GM12878 (cell line): ENCODE measurements around the gene SLC35B4. TPM values are rescaled to one million over a fixed set of nuclear protein-coding genes. Genes with fewer than 3 reads are reported as not detected.

Experiments
- ATAC-seq: fragments of 200-7000 bp; cut with Tn5 transposase; 3 replicates; pipeline ENCODE4 v1.9.1; 2020; ENCODE audit warnings: mild to moderate bottlenecking, moderate library complexity
- BruUV-seq: library from RNA; stranded (reverse); fragments of 400-500 nt; replicated peaks from 2 replicates; lab custom pipeline; 2021; lab: Mats Ljungman, UMichigan
- CTCF ChIA-PET: fragments of 300-600 bp; sonication (Branson Sonifier 250); formaldehyde crosslinking; extraction: SDS; loops from one replicate; lab custom pipeline; 2021; ENCODE audit warnings: inconsistent platforms; lab: Yijun Ruan, JAX
- POLR2A ChIA-PET: fragments of 350-600 bp; formaldehyde crosslinking; extraction: SDS; loops from one replicate; lab custom pipeline; 2021; ENCODE audit warnings: inconsistent platforms; lab: Charles Lee
- RAD21 ChIA-PET: fragments of 300-600 bp; sonication (Branson Sonifier 250); formaldehyde crosslinking; loops from one replicate; lab custom pipeline; 2023; ENCODE audit warnings: antibody characterized with exemption; ENCODE audit not compliant: unreplicated experiment; lab: Charles Lee
- SMC1A ChIA-PET: fragments of 300-600 bp; sonication (Branson Sonifier 250); formaldehyde crosslinking; loops from one replicate; lab custom pipeline; 2023; ENCODE audit not compliant: unreplicated experiment, uncharacterized antibody; lab: Charles Lee
- DNase-seq: peaks from one replicate; pipeline ENCODE4 v3.0.0-alpha.2; 2011; ENCODE audit warnings: low read depth, low spot score
- FAIRE-seq: peaks from 3 replicates; lab custom pipeline; 2011; peaks lifted over from hg19 to GRCh38; lab: Jason Lieb, UNC
- H2AFZ ChIP-seq: 2 replicates; pipeline ENCODE4 v1.6.0; 2011; ENCODE audit warnings: low read depth, low read length, control low read depth; ENCODE audit not compliant: control insufficient read depth
- H3K27ac ChIP-seq: 2 replicates; pipeline ENCODE4 v1.5.1; 2011; ENCODE audit warnings: control low read depth; ENCODE audit not compliant: control insufficient read depth, insufficient read depth
- H3K27me3 ChIP-seq, 2 experiments: replicated peaks in 1 of 2; 2 replicates each; pipeline versions ENCODE4 v1.6.0 to v1.6.1; 2011; ENCODE audit warnings: low read length in 1 of 2; ENCODE audit not compliant: control insufficient read depth in 2 of 2, insufficient read depth in 2 of 2
- H3K36me3 ChIP-seq, 2 experiments: 2 replicates each; pipeline ENCODE4 v1.5.1; 2011; ENCODE audit warnings: low read length in 1 of 2; ENCODE audit not compliant: control insufficient read depth in 2 of 2, insufficient read depth in 2 of 2
- H3K4me1 ChIP-seq: 2 replicates; pipeline ENCODE4 v1.6.1; 2011; ENCODE audit warnings: mild to moderate bottlenecking, low read length, moderate library complexity, mixed read lengths; ENCODE audit not compliant: control insufficient read depth, insufficient read depth
- H3K4me2 ChIP-seq: 2 replicates; pipeline ENCODE4 v1.6.0; 2011; ENCODE audit warnings: control low read depth; ENCODE audit not compliant: control insufficient read depth, insufficient read depth
- H3K4me3 ChIP-seq: fragments of 200-600 bp; sonication (generic); 2 replicates; pipeline ENCODE4 v1.5.1; 2016
- H3K79me2 ChIP-seq: 2 replicates; pipeline ENCODE4 v1.6.0; 2011; ENCODE audit warnings: low read length; ENCODE audit not compliant: control insufficient read depth, insufficient read depth
- H3K9ac ChIP-seq: 2 replicates; pipeline ENCODE4 v1.8.0; 2011; ENCODE audit warnings: low read length, control low read depth, mixed read lengths; ENCODE audit not compliant: control insufficient read depth, insufficient read depth
- H3K9me3 ChIP-seq: replicated peaks from 3 replicates; pipeline ENCODE4 v1.5.1; 2011; ENCODE audit warnings: mild to moderate bottlenecking, low read length; ENCODE audit not compliant: control insufficient read depth, insufficient read depth
- H4K20me1 ChIP-seq: 2 replicates; pipeline ENCODE4 v1.6.0; 2011; ENCODE audit not compliant: control insufficient read depth, insufficient read depth
- BACH1 ChIP-seq: fragments of 450-650 bp; IDR thresholded peaks from 2 replicates; pipeline ENCODE4 v1.6.1; 2017; ENCODE audit warnings: mild to moderate bottlenecking, borderline replicate concordance
- DPF2 ChIP-seq: fragments of 450-650 bp; IDR thresholded peaks from 2 replicates; pipeline ENCODE4 v1.6.1; 2017; ENCODE audit warnings: mild to moderate bottlenecking
- ETV6 ChIP-seq, 2 experiments: fragments of 450-650 bp in 1 of 2; IDR thresholded peaks in 1 of 2; conservative IDR thresholded peaks in 1 of 2; 2 replicates each; pipeline ENCODE4 v1.6.1; 2014; ENCODE audit warnings: antibody characterized with exemption in 1 of 2, borderline replicate concordance in 1 of 2, low read depth in 1 of 2, mild to moderate bottlenecking in 1 of 2, moderate library complexity in 1 of 2
- FOXK2 ChIP-seq: fragments of 450-650 bp; IDR thresholded peaks from 2 replicates; pipeline ENCODE4 v1.6.1; 2017; ENCODE audit warnings: mild to moderate bottlenecking, moderate library complexity
- STAT1 ChIP-seq: fragments of 450-650 bp; conservative IDR thresholded peaks from 2 replicates; pipeline ENCODE4 v1.6.1; 2014; ENCODE audit warnings: antibody characterized with exemption, mild to moderate bottlenecking
- in situ Hi-C: fragments of 300-500 bp; cut with MboI; formaldehyde crosslinking; loops from 9 replicates; pipeline ENCODE4 v1.14.3; 2018; ENCODE audit warnings: mixed read lengths
- intact Hi-C: fragments of 100-400 bp; cut with micrococcal nuclease; formaldehyde crosslinking; loops from one replicate; pipeline ENCODE4 v1.14.2; 2022; ENCODE audit not compliant: unreplicated experiment
- polyA plus RNA-seq, 11 experiments: library from polyadenylated mRNA; depleted of rRNA in 4 of 11; unstranded in 6 of 11; stranded (reverse) in 5 of 11; fragments of >200 nt; fragmentation: Nextera tagmentation in 4 of 11; fragmentation: Illumina TruSeq in 1 of 11; extraction: Ambion mirVana in 4 of 11; extraction: Trizol in 1 of 11; gene quantifications; 1 replicate in 1 of 11; 2 replicates in 10 of 11; pipeline versions ENCODE4 v1.2.1 to v1.2.3, GENCODE V29; 2011 to 2016; ENCODE audit warnings: inconsistent platforms in 2 of 11, missing spikeins in 2 of 11, low read depth in 1 of 11
- total RNA-seq, 4 experiments: library from RNA; depleted of rRNA in 3 of 4; stranded (reverse); fragments of >200 nt in 3 of 4; fragmentation: Illumina TruSeq in 1 of 4; extraction: Trizol in 1 of 4; gene quantifications; 2 replicates each; pipeline versions ENCODE4 v1.2.1 to v1.2.3, GENCODE V29; 2013 to 2021
- TF ChIP-seq, protein P1 (sequence below): IDR thresholded peaks from 2 replicates; pipeline ENCODE4 v1.6.1; 2011; ENCODE audit warnings: low read depth, mild to moderate bottlenecking, low read length, moderate library complexity, borderline replicate concordance; ENCODE audit errors: extremely low read depth
- TF ChIP-seq, protein P2 (sequence below): fragments of 450-650 bp; IDR thresholded peaks from 2 replicates; pipeline ENCODE4 v1.6.1; 2018; ENCODE audit warnings: borderline replicate concordance, mild to moderate bottlenecking; ENCODE audit not compliant: partially characterized antibody

Gene SLC35B4
- total and polyA plus RNA-seq, 10 of the 15 experiments (the other 5 are each of a cell fraction or from before 2014, with no cell fraction given): 3.6 to 23.9 (median 14.0) TPM

DNA sequence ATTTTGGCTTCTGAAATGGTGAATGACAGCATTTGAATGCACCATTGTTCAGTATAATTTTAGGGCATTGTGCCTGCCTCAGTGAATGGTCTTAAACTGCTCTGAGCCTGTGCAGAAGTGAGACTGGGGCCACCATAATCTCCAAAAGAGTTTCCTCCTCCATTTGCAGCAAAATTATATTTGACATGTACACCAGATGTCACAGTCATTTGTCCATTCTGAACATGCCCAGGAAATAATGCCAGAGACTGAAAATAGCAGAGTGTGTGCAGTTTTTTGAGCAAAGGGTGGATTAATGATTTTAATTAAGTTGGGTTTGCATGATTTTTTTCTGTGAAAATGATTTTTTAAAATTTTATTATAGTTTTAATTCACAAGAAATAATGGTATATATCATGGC is 26.4 kb upstream of the SLC35B4 start:
- no peak overlapping the region for H3K9ac ChIP-seq
- ChIA-PET POLR2A (no interaction called here), SMC1A (no interaction called here), RAD21 (no interaction called here), CTCF (no interaction called here)
- H3K79me2 ChIP-seq: no peaks in the 10 kb centered on the region
- no TSS peak for BruUV-seq
- H3K27me3 ChIP-seq: no peaks in the 10 kb centered on the region; a peak in 1 of 4 replicates
- in situ Hi-C loops: no loop called here
- FAIRE-seq: no peak
- H4K20me1 ChIP-seq: no peaks in the 10 kb centered on the region
- H3K27ac ChIP-seq: no peak overlapping the region
- ATAC-seq: no peak
- TF ChIP-seq FOXK2: no peak
- TF ChIP-seq, protein P1, sequence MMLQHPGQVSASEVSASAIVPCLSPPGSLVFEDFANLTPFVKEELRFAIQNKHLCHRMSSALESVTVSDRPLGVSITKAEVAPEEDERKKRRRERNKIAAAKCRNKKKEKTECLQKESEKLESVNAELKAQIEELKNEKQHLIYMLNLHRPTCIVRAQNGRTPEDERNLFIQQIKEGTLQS: no peak
- TF ChIP-seq STAT1: no peak
- TF ChIP-seq DPF2: no peak
- no peak for TF ChIP-seq BACH1
- no peak for TF ChIP-seq ETV6 (conservative IDR thresholded peaks at IDR 0.05 in 1 of 2, IDR thresholded peaks at IDR 0.05 in 1 of 2; ENCODE audit: borderline replicate concordance in 1 of 2, low read depth in 1 of 2)
- TF ChIP-seq, protein P2, sequence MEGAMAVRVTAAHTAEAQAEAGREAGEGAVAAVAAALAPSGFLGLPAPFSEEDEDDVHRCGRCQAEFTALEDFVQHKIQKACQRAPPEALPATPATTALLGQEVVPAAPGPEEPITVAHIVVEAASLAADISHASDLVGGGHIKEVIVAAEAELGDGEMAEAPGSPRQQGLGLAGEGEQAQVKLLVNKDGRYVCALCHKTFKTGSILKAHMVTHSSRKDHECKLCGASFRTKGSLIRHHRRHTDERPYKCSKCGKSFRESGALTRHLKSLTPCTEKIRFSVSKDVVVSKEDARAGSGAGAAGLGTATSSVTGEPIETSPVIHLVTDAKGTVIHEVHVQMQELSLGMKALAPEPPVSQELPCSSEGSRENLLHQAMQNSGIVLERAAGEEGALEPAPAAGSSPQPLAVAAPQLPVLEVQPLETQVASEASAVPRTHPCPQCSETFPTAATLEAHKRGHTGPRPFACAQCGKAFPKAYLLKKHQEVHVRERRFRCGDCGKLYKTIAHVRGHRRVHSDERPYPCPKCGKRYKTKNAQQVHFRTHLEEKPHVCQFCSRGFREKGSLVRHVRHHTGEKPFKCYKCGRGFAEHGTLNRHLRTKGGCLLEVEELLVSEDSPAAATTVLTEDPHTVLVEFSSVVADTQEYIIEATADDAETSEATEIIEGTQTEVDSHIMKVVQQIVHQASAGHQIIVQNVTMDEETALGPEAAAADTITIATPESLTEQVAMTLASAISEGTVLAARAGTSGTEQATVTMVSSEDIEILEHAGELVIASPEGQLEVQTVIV: no peak
- no peak overlapping the region for H3K4me3 ChIP-seq
- H3K4me1 ChIP-seq: no peaks in the 10 kb centered on the region
- intact Hi-C loops: no loop called here
- no peaks in the 10 kb centered on the region for H3K36me3 ChIP-seq
- DNase-seq: no peak
- no peak overlapping the region for H2AFZ ChIP-seq
- H3K9me3 ChIP-seq: no peaks in the 10 kb centered on the region
- H3K4me2 ChIP-seq: no peak overlapping the region
